ENCODE measurements around the gene SNED1.

Gene SNED1

GRCh38 chr2:240983361-240983995 lies 14.9 kb upstream of the SNED1 start (continued):
- TF ChIP-seq ZNF335 (tag by site-specific recombination; conservative IDR thresholded peaks at IDR 0.05) (peak; percentile 67), ZNF621 (tag by site-specific recombination; IDR thresholded peaks at IDR 0.05) (no peak), ZNF174 (tag by site-specific recombination; IDR thresholded peaks at IDR 0.05) (no peak)

- H3K27ac ChIP-seq (ENCODE audit: extremely low read depth, low read depth, low read length): no peak overlapping the region
- peak; percentile 82 for TF ChIP-seq ZNF692 (tag by site-specific recombination; IDR thresholded peaks at IDR 0.05)
- TF ChIP-seq ZFP69B (tag by site-specific recombination; IDR thresholded peaks at IDR 0.05): peak; percentile 83
- TF ChIP-seq PRDM4 (tag by site-specific recombination; IDR thresholded peaks at IDR 0.05): no peak
- no peak for TF ChIP-seq EGR2 (tag by site-specific recombination; IDR thresholded peaks at IDR 0.05; ENCODE audit: low read depth)
- 0 out of 2 replicates have a peak, but pooled peaks have one; percentile 9 for TF ChIP-seq ZNF335 (tag by site-specific recombination; conservative IDR thresholded peaks at IDR 0.05)
- CTCF ChIA-PET: interaction anchor here (0.6 to 1.9 kb wide), 23 partner anchors 8 to 423 kb away, joined by 3 to 10 read pairs (median 3); partner anchors contain the start of gene MTERF4
- H3K36me3 ChIP-seq (ENCODE audit: control insufficient read depth in 2 of 2, insufficient read depth in 1 of 2, low read length in 2 of 2): no peaks in the 10 kb centered on the region
- POLR2A ChIA-PET: no interaction called here
- H3K9me3 ChIP-seq (ENCODE audit: control insufficient read depth, insufficient read depth, low read depth, low read length): no peaks in the 10 kb centered on the region
- H3K4me1 ChIP-seq (ENCODE audit: control insufficient read depth, insufficient read depth, low read length): peaks cover 16% of the 10 kb centered on the region
- no peak overlapping the region for H3K4me3 ChIP-seq (ENCODE audit: low read depth, low read length)
Measured at GRCh38 chr2:240983996-240984498, 14.4 kb upstream of the SNED1 start.

GRCh38 chr2:240985881-240986786 lies 12.3 kb upstream of the SNED1 start:
- POLR2A ChIA-PET: interaction anchor here (0.5 kb wide), 1 partner anchor 59 kb away, joined by 3 read pairs; no protein-coding TSS in a partner anchor
- CTCF ChIA-PET: no interaction called here
- no peak overlapping the region for H3K4me3 ChIP-seq (ENCODE audit: low read depth, low read length)
- TF ChIP-seq ZIC2 (tag by site-specific recombination; IDR thresholded peaks at IDR 0.05): peak; percentile 32; the same call in 1 of the 2 replicates
- TF ChIP-seq ZNF521 (tag by site-specific recombination; IDR thresholded peaks at IDR 0.05): no peak
- no peak for TF ChIP-seq GFI1B (tag by site-specific recombination; IDR thresholded peaks at IDR 0.05)
- TF ChIP-seq ZNF10 (tag by site-specific recombination; IDR thresholded peaks at IDR 0.05): no peak
- no peak for TF ChIP-seq ZNF350 (tag by site-specific recombination; IDR thresholded peaks at IDR 0.05)
- H3K36me3 ChIP-seq (ENCODE audit: control insufficient read depth in 2 of 2, insufficient read depth in 1 of 2, low read length in 2 of 2): no peaks in the 10 kb centered on the region
- peaks cover 16% of the 10 kb centered on the region for H3K4me1 ChIP-seq (ENCODE audit: control insufficient read depth, insufficient read depth, low read length)
- H3K9me3 ChIP-seq (ENCODE audit: control insufficient read depth, insufficient read depth, low read depth, low read length): no peaks in the 10 kb centered on the region
- peak overlapping the region; percentile 80; the same call in 1 of the 2 replicates for H3K27ac ChIP-seq (ENCODE audit: extremely low read depth, low read depth, low read length)

GRCh38 chr2:240986787-240987411 lies 11.5 kb upstream of the SNED1 start:
- CTCF ChIA-PET: interaction anchor here (1.6 kb wide), 1 partner anchor 23 kb away, joined by 3 read pairs; no protein-coding TSS in a partner anchor
- no peak overlapping the region for H3K4me3 ChIP-seq (ENCODE audit: low read depth, low read length)
- peaks cover 16% of the 10 kb centered on the region for H3K4me1 ChIP-seq (ENCODE audit: control insufficient read depth, insufficient read depth, low read length)
- H3K27ac ChIP-seq (ENCODE audit: extremely low read depth, low read depth, low read length): peak overlapping the region; percentile 80; the same call in 1 of the 2 replicates
- no peaks in the 10 kb centered on the region for H3K36me3 ChIP-seq (ENCODE audit: control insufficient read depth in 2 of 2, insufficient read depth in 1 of 2, low read length in 2 of 2)
- no peaks in the 10 kb centered on the region for H3K9me3 ChIP-seq (ENCODE audit: control insufficient read depth, insufficient read depth, low read depth, low read length)
- POLR2A ChIA-PET: interaction anchor here (0.5 kb wide), 1 partner anchor 60 kb away, joined by 3 read pairs; no protein-coding TSS in a partner anchor
- TF ChIP-seq ZNF341 (tag by site-specific recombination; IDR thresholded peaks at IDR 0.05; ENCODE audit: low read depth): peak; percentile 81
- TF ChIP-seq ZNF335 (tag by site-specific recombination; conservative IDR thresholded peaks at IDR 0.05): 0 out of 2 replicates have a peak, but pooled peaks have one; percentile 20
- TF ChIP-seq ZNF837 (tag by site-specific recombination; IDR thresholded peaks at IDR 0.05): no peak
- TF ChIP-seq ZNF549 (tag by site-specific recombination; IDR thresholded peaks at IDR 0.05): no peak
- TF ChIP-seq GLIS1 (tag by site-specific recombination; IDR thresholded peaks at IDR 0.05): peak; percentile 93
- TF ChIP-seq ZNF610 (tag by site-specific recombination; IDR thresholded peaks at IDR 0.05; ENCODE audit: borderline replicate concordance): no peak
- 0 out of 2 replicates have a peak, but pooled peaks have one; percentile 10 for TF ChIP-seq ZBTB8A (tag by site-specific recombination; IDR thresholded peaks at IDR 0.05)
- peak; percentile 79 for TF ChIP-seq ZFP69B (tag by site-specific recombination; IDR thresholded peaks at IDR 0.05)
- TF ChIP-seq GLIS2 (tag by site-specific recombination; IDR thresholded peaks at IDR 0.05): 0 out of 2 replicates have a peak, but pooled peaks have one; percentile 8
- peak; percentile 70 for TF ChIP-seq ZNF398 (tag by site-specific recombination; IDR thresholded peaks at IDR 0.05)
